Neural cell (in vitro differentiated cells): Measurements from ENCODE around the gene DOK6. TPM values are rescaled to one million over a fixed set of nuclear protein-coding genes. Genes with fewer than 3 reads are reported as not detected.

Experiments
- H2AFZ ChIP-seq: fragments of 200-600, 300-800 bp; sonication (generic), shearing (Covaris generic); 2 replicates; pipeline ENCODE4 v1.6.0; 2014; ENCODE audit warnings: low read depth, mild to moderate bottlenecking, antibody characterized with exemption, low read length, moderate library complexity
- H3F3A ChIP-seq: fragments of 200-600 bp; shearing (Covaris generic); 2 replicates; pipeline ENCODE4 v1.6.1; 2016; ENCODE audit warnings: mild to moderate bottlenecking, moderate library complexity, mixed read lengths, antibody characterized with exemption, low read length; ENCODE audit not compliant: insufficient read depth, poor library complexity, severe bottlenecking
- H3K27ac ChIP-seq: fragments of 200-600, 300-800 bp; sonication (generic), shearing (Covaris generic); 2 replicates; pipeline ENCODE4 v1.5.1; 2014; ENCODE audit warnings: mild to moderate bottlenecking, low read length, moderate library complexity
- H3K27me3 ChIP-seq: fragments of 300-800, 200-600 bp; sonication (generic), shearing (Covaris generic); 2 replicates; pipeline ENCODE4 v1.6.0; 2014; ENCODE audit warnings: mild to moderate bottlenecking, low read depth, low read length, moderate library complexity; ENCODE audit not compliant: insufficient read depth
- H3K36me3 ChIP-seq: fragments of 300-800, 200-600 bp; sonication (generic), shearing (Covaris generic); 2 replicates; pipeline ENCODE4 v1.5.1; 2014; ENCODE audit warnings: mild to moderate bottlenecking, antibody characterized with exemption, low read length, moderate library complexity; ENCODE audit not compliant: insufficient read depth
- H3K4me2 ChIP-seq: fragments of 300-800, 200-600 bp; sonication (generic), shearing (Covaris generic); 2 replicates; pipeline ENCODE4 v1.6.0; 2014; ENCODE audit warnings: mild to moderate bottlenecking, low read length
- H3K4me3 ChIP-seq: fragments of 300-800, 200-600 bp; sonication (generic), shearing (Covaris generic); 2 replicates; pipeline ENCODE4 v1.5.1; 2014; ENCODE audit warnings: mild to moderate bottlenecking, low read length, moderate library complexity
- H3K79me2 ChIP-seq: fragments of 200-600 bp; shearing (Covaris generic); replicated peaks from 2 replicates; pipeline ENCODE4 v1.6.0; 2014; ENCODE audit warnings: mild to moderate bottlenecking, low read length, moderate library complexity; ENCODE audit not compliant: insufficient read depth
- H3K9ac ChIP-seq: fragments of 300-800, 200-600 bp; sonication (generic), shearing (Covaris generic); 2 replicates; pipeline ENCODE4 v1.6.1; 2016; ENCODE audit warnings: mild to moderate bottlenecking, low read length, mixed read lengths
- H3K9me2 ChIP-seq: fragments of 200-600 bp; shearing (Covaris generic); 2 replicates; pipeline ENCODE4 v1.6.1; 2016; ENCODE audit warnings: mild to moderate bottlenecking, low read length, mixed read lengths; ENCODE audit not compliant: insufficient read depth
- H3K9me3 ChIP-seq: fragments of 200-600, 300-800 bp; sonication (generic), shearing (Covaris generic); 2 replicates; pipeline ENCODE4 v1.6.1; 2016; ENCODE audit warnings: mild to moderate bottlenecking, mixed run types, low read length, moderate library complexity, mixed read lengths
- H4K20me1 ChIP-seq: fragments of 200-600 bp; shearing (Covaris generic); 2 replicates; pipeline ENCODE4 v1.6.1; 2016; ENCODE audit warnings: mild to moderate bottlenecking, mixed run types; ENCODE audit not compliant: insufficient read depth
- CTCF ChIP-seq: fragments of 450-650 bp; IDR thresholded peaks from 2 replicates; pipeline ENCODE4 v1.5.1; 2014; ENCODE audit warnings: antibody characterized with exemption, mild to moderate bottlenecking, moderate library complexity; ENCODE audit not compliant: poor library complexity, severe bottlenecking
- EP300 ChIP-seq: fragments of 450-650 bp; conservative IDR thresholded peaks from 2 replicates; pipeline ENCODE4 v1.6.1; 2014; ENCODE audit warnings: antibody characterized with exemption, mild to moderate bottlenecking, moderate library complexity; ENCODE audit not compliant: poor library complexity, severe bottlenecking
- EZH2 ChIP-seq: fragments of 200-600, 300-800 bp; shearing (Covaris generic), sonication (generic); IDR thresholded peaks from 2 replicates; pipeline ENCODE4 v1.6.1; 2014; ENCODE audit warnings: antibody characterized with exemption, low read length, borderline replicate concordance, mild to moderate bottlenecking; ENCODE audit not compliant: insufficient read depth, poor library complexity, severe bottlenecking
- MXI1 ChIP-seq: fragments of 450-650 bp; conservative IDR thresholded peaks from 2 replicates; pipeline ENCODE4 v1.6.1; 2014; ENCODE audit warnings: antibody characterized with exemption, mild to moderate bottlenecking; ENCODE audit not compliant: poor library complexity, severe bottlenecking
- POLR2AphosphoS5 ChIP-seq: IDR thresholded peaks from 2 replicates; pipeline ENCODE4 v1.6.1; 2012
- RAD21 ChIP-seq: fragments of 450-650 bp; conservative IDR thresholded peaks from 2 replicates; pipeline ENCODE4 v1.6.1; 2014; ENCODE audit warnings: antibody characterized with exemption, mild to moderate bottlenecking, moderate library complexity
- REST ChIP-seq: IDR thresholded peaks from 2 replicates; pipeline ENCODE4 v1.6.1; 2012; ENCODE audit warnings: borderline replicate concordance
- SMC3 ChIP-seq: fragments of 450-650 bp; conservative IDR thresholded peaks from 2 replicates; pipeline ENCODE4 v1.6.1; 2014; ENCODE audit warnings: antibody characterized with exemption, mild to moderate bottlenecking, moderate library complexity; ENCODE audit not compliant: poor library complexity
- TAF1 ChIP-seq: IDR thresholded peaks from 2 replicates; pipeline ENCODE4 v1.6.1; 2012; ENCODE audit warnings: low read depth
- polyA plus RNA-seq: library from polyadenylated mRNA; depleted of rRNA; stranded (reverse); fragments of >200 nt; gene quantifications from 2 replicates; pipeline ENCODE4 v1.2.3, GENCODE V29; 2014

The DOK6 gene
- polyA plus RNA-seq, 1 donor from 2014 or later: 9.7 TPM

DNA sequence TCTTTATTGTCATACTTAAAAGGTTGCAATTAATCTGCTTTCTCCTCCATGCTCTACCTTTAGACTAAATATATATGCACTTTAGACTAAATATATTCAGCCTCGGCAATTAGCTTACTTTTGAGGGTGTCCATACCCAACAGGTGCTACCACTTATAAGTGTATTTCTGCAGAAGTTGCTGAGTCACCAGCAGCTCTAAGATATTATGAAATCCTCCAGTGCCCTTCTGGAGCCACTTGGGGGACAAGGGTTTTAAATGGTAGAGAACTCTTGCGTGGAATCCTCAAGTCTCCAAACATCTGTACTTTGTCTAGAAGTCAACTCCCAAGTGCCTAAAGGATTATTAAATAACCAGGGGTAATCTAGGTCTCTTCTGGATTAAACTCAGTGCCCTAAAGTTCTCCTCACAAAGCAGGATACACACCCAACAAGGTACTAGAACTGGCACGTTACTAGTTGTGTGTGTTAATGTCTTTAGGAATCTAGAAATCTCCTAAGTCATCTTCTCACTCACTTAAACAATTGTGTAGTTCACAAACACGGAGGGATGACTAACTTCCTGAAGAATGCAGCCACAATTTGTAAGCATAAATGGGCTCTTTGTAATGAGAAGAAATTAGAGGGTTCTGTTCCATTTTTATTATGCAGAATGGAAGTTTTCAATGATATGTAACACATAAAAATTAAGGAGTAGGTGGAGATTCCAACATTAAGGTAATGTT is 387.3 kb downstream of the DOK6 start:
- H3K36me3 ChIP-seq: no peaks in the 10 kb centered on the region
- H3K4me3 ChIP-seq: no peak overlapping the region
- no peaks in the 10 kb centered on the region for H3K79me2 ChIP-seq
- no peaks in the 10 kb centered on the region for H4K20me1 ChIP-seq
- H2AFZ ChIP-seq: no peak overlapping the region
- H3K27ac ChIP-seq: no peak overlapping the region
- H3K9me2 ChIP-seq: no peaks in the 10 kb centered on the region
- no peak overlapping the region for H3K9ac ChIP-seq
- H3F3A ChIP-seq: no peaks in the 10 kb centered on the region
- TF ChIP-seq POLR2AphosphoS5 (no peak), EP300 (no peak), REST (no peak)
- H3K4me2 ChIP-seq: no peak overlapping the region
- no peaks in the 10 kb centered on the region for H3K27me3 ChIP-seq
- H3K9me3 ChIP-seq: no peaks in the 10 kb centered on the region

GRCh38 chr18:69789794-69790193 is 389.1 kb downstream of the DOK6 start:
- H3K9me3 ChIP-seq: no peaks in the 10 kb centered on the region
- no peaks in the 10 kb centered on the region for H3K9me2 ChIP-seq
- H3K27me3 ChIP-seq: no peaks in the 10 kb centered on the region
- no peaks in the 10 kb centered on the region for H4K20me1 ChIP-seq
- no peak overlapping the region for H3K4me2 ChIP-seq
- no peaks in the 10 kb centered on the region for H3F3A ChIP-seq
- H2AFZ ChIP-seq: no peak overlapping the region
- H3K9ac ChIP-seq: no peak overlapping the region
- TF ChIP-seq MXI1 (no peak), CTCF (no peak), SMC3 (no peak), REST (no peak), POLR2AphosphoS5 (no peak), RAD21 (no peak), TAF1 (no peak), EP300 (no peak), EZH2 (no peak)
- H3K27ac ChIP-seq: no peak overlapping the region
- H3K79me2 ChIP-seq: no peaks in the 10 kb centered on the region
- H3K4me3 ChIP-seq: no peak overlapping the region
- no peaks in the 10 kb centered on the region for H3K36me3 ChIP-seq
